Measurements from ENCODE around the gene KLHDC10. TPM values are rescaled to one million over a fixed set of nuclear protein-coding genes. Genes with fewer than 3 reads are reported as not detected.

Gene KLHDC10
- total and polyA plus RNA-seq, 2 of the 13 experiments (the other 11 are each of a cell fraction or from before 2014, with no cell fraction given) = 11.9 to 21.6 TPM

DNA sequence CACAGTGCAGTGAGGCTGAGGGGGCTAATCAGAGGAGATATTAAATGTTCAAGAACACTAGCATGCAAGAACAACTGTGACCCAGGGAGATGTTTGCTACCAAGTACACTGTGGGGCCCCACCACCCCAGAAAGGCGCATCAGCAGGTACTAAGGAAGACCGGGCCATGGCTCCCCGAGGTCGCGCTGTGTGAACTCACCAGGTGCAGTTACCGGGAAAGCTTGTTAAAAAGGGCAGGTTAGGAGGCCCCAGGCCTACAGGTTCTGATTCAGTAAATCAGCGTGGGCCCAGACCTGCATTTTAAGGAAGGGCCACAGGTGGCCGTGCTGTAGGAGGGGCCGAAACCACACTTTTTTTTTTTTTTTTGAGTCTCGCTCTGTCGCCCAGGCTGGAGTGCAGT lies 80.3 kb downstream of the KLHDC10 start:
- intact Hi-C loops (cut with micrococcal nuclease; ENCODE audit: unreplicated experiment) (loop anchor here (5.0 kb wide), 1 partner anchor 78 kb away; the partner anchor contains the start of gene KLHDC10), in situ Hi-C loops (cut with HindIII; ENCODE audit: extremely low pct_ligation_motif_present, low pct_unique_long_range_greater_than_20kb) (no loop called here)
- H3K9ac ChIP-seq (ENCODE audit: insufficient read depth, low read depth, low read length) = no peak overlapping the region
- no peak for DNase-seq (ENCODE audit: low spot score)
- H3K27me3 ChIP-seq (ENCODE audit: control insufficient read depth in 1 of 2, insufficient read depth in 2 of 2, low read length in 2 of 2) = no peaks in the 10 kb centered on the region
- no TSS peak for BruUV-seq (replicated peaks)
- H4K20me1 ChIP-seq (ENCODE audit: insufficient read depth, low read length) = no peaks in the 10 kb centered on the region
- H3K27ac ChIP-seq (ENCODE audit: extremely low read length, insufficient read depth, low read length) = no peak overlapping the region
- H3K4me3 ChIP-seq (replicated peaks in 1 of 3; ENCODE audit: insufficient read depth in 1 of 3, low read depth in 2 of 3, low read length in 3 of 3) = no peak overlapping the region
- H3K4me1 ChIP-seq (ENCODE audit: insufficient read depth, low read length) = peaks cover 28% of the 10 kb centered on the region
- POLR2A ChIA-PET = no interaction called here
- no peak overlapping the region for H2AFZ ChIP-seq (ENCODE audit: low read length)
- no peaks in the 10 kb centered on the region for H3K9me3 ChIP-seq (ENCODE audit: low read length)
- H3K4me2 ChIP-seq (ENCODE audit: low read depth, low read length) = no peak overlapping the region
- H3K36me3 ChIP-seq (replicated peaks in 1 of 2; ENCODE audit: control insufficient read depth in 1 of 2, insufficient read depth in 2 of 2, low read length in 2 of 2) = no peaks in the 10 kb centered on the region
- CTCF ChIA-PET (ENCODE audit: low intra/inter-chr PET ratio, low total read pairs) = no interaction called here
- 70% methylated on average over 9 of the region's 11 CpGs for whole genome bisulfite sequencing (ENCODE audit: low lambda C conversion rate)
- ATAC-seq = no peak
- FAIRE-seq = no peak
- H3K79me2 ChIP-seq (ENCODE audit: insufficient read depth, low read length) = no peaks in the 10 kb centered on the region
- TF ChIP-seq ZHX1 (CRISPR knock-in tag; IDR thresholded peaks at IDR 0.05; ENCODE audit: low read depth) (no peak), FLYWCH1 (CRISPR knock-in tag; IDR thresholded peaks at IDR 0.05) (no peak), GFI1 (CRISPR knock-in tag; IDR thresholded peaks at IDR 0.05; ENCODE audit: borderline replicate concordance) (no peak), ZNF24 (IDR thresholded peaks at IDR 0.05) (no peak), MBNL3 (CRISPR knock-in tag; conservative IDR thresholded peaks at IDR 0.05) (no peak), KMT2B (CRISPR knock-in tag; IDR thresholded peaks at IDR 0.05) (no peak), PLRG1 (conservative IDR thresholded peaks at IDR 0.05) (no peak), SALL1 (CRISPR knock-in tag; IDR thresholded peaks at IDR 0.05) (no peak), ZBTB38 (CRISPR knock-in tag; IDR thresholded peaks at IDR 0.05) (no peak)
- TF ChIP-seq, protein P1, sequence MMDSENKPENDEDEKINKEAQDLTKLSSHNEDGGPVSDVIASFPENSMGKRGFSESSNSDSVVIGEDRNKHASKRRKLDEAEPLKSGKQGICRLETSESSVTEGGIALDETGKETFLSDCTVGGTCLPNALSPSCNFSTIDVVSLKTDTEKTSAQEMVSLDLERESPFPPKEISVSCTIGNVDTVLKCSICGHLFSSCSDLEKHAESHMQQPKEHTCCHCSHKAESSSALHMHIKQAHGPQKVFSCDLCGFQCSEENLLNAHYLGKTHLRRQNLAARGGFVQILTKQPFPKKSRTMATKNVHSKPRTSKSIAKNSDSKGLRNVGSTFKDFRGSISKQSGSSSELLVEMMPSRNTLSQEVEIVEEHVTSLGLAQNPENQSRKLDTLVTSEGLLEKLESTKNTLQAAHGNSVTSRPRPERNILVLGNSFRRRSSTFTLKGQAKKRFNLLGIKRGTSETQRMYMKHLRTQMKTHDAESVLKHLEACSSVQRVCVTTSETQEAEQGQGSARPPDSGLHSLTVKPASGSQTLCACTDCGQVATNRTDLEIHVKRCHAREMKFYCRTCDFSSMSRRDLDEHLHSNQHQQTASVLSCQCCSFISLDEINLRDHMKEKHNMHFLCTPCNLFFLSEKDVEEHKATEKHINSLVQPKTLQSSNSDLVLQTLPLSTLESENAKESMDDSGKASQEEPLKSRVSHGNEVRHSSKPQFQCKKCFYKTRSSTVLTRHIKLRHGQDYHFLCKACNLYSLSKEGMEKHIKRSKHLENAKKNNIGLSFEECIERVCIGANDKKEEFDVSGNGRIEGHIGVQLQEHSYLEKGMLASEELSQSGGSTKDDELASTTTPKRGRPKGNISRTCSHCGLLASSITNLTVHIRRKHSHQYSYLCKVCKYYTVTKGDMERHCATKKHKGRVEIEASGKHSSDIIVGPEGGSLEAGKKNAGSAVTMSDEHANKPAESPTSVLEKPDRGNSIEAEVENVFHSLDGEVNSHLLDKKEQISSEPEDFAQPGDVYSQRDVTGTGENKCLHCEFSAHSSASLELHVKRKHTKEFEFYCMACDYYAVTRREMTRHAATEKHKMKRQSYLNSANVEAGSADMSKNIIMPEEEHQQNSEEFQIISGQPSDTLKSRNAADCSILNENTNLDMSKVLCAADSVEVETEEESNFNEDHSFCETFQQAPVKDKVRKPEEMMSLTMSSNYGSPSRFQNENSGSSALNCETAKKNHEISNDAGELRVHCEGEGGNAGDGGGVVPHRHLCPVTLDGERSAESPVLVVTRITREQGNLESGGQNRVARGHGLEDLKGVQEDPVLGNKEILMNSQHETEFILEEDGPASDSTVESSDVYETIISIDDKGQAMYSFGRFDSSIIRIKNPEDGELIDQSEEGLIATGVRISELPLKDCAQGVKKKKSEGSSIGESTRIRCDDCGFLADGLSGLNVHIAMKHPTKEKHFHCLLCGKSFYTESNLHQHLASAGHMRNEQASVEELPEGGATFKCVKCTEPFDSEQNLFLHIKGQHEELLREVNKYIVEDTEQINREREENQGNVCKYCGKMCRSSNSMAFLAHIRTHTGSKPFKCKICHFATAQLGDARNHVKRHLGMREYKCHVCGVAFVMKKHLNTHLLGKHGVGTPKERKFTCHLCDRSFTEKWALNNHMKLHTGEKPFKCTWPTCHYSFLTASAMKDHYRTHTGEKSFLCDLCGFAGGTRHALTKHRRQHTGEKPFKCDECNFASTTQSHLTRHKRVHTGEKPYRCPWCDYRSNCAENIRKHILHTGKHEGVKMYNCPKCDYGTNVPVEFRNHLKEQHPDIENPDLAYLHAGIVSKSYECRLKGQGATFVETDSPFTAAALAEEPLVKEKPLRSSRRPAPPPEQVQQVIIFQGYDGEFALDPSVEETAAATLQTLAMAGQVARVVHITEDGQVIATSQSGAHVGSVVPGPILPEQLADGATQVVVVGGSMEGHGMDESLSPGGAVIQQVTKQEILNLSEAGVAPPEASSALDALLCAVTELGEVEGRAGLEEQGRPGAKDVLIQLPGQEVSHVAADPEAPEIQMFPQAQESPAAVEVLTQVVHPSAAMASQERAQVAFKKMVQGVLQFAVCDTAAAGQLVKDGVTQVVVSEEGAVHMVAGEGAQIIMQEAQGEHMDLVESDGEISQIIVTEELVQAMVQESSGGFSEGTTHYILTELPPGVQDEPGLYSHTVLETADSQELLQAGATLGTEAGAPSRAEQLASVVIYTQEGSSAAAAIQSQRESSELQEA (CRISPR knock-in tag; IDR thresholded peaks at IDR 0.05; ENCODE audit: not compliant biosample characterization) = no peak
- TF ChIP-seq, protein P2, sequence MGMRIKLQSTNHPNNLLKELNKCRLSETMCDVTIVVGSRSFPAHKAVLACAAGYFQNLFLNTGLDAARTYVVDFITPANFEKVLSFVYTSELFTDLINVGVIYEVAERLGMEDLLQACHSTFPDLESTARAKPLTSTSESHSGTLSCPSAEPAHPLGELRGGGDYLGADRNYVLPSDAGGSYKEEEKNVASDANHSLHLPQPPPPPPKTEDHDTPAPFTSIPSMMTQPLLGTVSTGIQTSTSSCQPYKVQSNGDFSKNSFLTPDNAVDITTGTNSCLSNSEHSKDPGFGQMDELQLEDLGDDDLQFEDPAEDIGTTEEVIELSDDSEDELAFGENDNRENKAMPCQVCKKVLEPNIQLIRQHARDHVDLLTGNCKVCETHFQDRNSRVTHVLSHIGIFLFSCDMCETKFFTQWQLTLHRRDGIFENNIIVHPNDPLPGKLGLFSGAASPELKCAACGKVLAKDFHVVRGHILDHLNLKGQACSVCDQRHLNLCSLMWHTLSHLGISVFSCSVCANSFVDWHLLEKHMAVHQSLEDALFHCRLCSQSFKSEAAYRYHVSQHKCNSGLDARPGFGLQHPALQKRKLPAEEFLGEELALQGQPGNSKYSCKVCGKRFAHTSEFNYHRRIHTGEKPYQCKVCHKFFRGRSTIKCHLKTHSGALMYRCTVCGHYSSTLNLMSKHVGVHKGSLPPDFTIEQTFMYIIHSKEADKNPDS (CRISPR knock-in tag; IDR thresholded peaks at IDR 0.05) = no peak
